Neural progenitor cell (in vitro differentiated cells): ENCODE data around the gene NEU2.

Experiments
- EZH2 ChIP-seq: fragments of 200-600 bp; sonication (generic); IDR thresholded peaks from 2 replicates; pipeline ENCODE4 v1.6.1; 2017; ENCODE audit warnings: antibody characterized with exemption, mild to moderate bottlenecking, moderate library complexity
- EZH2phosphoT487 ChIP-seq: fragments of 200-600 bp; sonication (generic); IDR thresholded peaks from 2 replicates; pipeline ENCODE4 v1.6.1; 2017; ENCODE audit warnings: antibody characterized with exemption
- TF ChIP-seq, protein P1 (sequence below): fragments of 200-600 bp; sonication (generic); IDR thresholded peaks from 2 replicates; pipeline ENCODE4 v1.5.1; 2017; ENCODE audit warnings: antibody characterized with exemption, mild to moderate bottlenecking

DNA sequence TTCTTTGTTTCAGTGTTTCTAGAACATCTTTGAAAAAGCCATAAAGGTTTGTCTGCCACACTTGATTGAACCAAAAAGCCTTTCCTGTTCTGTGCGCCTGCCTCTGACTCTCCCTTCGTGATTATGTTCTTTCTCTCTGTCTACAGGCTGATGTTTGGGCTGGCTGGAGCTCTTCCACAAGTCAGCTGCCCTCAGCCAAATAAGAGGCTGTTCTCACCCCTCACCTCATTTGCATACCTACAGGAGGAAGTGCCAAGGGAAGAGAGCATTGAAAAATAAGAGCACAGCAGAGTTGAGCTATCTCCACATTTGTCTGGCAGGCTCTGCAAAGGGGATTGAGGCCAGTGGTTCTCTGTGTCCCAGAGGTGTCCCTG, 43.5 kb downstream of the NEU2 start:
- TF ChIP-seq, protein P1, sequence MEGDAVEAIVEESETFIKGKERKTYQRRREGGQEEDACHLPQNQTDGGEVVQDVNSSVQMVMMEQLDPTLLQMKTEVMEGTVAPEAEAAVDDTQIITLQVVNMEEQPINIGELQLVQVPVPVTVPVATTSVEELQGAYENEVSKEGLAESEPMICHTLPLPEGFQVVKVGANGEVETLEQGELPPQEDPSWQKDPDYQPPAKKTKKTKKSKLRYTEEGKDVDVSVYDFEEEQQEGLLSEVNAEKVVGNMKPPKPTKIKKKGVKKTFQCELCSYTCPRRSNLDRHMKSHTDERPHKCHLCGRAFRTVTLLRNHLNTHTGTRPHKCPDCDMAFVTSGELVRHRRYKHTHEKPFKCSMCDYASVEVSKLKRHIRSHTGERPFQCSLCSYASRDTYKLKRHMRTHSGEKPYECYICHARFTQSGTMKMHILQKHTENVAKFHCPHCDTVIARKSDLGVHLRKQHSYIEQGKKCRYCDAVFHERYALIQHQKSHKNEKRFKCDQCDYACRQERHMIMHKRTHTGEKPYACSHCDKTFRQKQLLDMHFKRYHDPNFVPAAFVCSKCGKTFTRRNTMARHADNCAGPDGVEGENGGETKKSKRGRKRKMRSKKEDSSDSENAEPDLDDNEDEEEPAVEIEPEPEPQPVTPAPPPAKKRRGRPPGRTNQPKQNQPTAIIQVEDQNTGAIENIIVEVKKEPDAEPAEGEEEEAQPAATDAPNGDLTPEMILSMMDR = no peak
- TF ChIP-seq EZH2phosphoT487 (no peak), EZH2 (no peak)
